GM18526 (cell line): ENCODE data around the gene SLBP.

Experiments
- POLR2A ChIP-seq: IDR thresholded peaks from 3 replicates; pipeline ENCODE4 v1.6.1; 2011; ENCODE audit not compliant: insufficient read length; ENCODE audit errors: extremely low read depth

SLBP gene

GRCh38 chr4:1722551-1723118, 10.5 kb upstream of the SLBP start:
- TF ChIP-seq POLR2A = no peak

- no peak for TF ChIP-seq POLR2A
Observed at GRCh38 chr4:1721666-1722550, 9.8 kb upstream of the SLBP start.

- TF ChIP-seq POLR2A = peak; percentile 56
Observed at GRCh38 chr4:1721003-1721665, 9.0 kb upstream of the SLBP start, which contains the start of the genes TACC3 and TMEM129. Gene TACC3, plus strand, starts transcription at chr4:1721521. Its CDS starts 1,901 bp downstream, at chr4:1723422. Gene TMEM129, minus strand, starts transcription at chr4:1721323. Its CDS starts 486 bp downstream, at chr4:1720837.

- TF ChIP-seq POLR2A = peak; percentile 37
Observed at GRCh38 chr4:1720163-1720983, 8.3 kb upstream of the SLBP start.

- no peak for TF ChIP-seq POLR2A
Observed at GRCh38 chr4:1718095-1718850, 6.2 kb upstream of the SLBP start.

GRCh38 chr4:1717129-1718094, 5.3 kb upstream of the SLBP start:
- TF ChIP-seq POLR2A = no peak

GRCh38 chr4:1716065-1716945, 4.2 kb upstream of the SLBP start:
- TF ChIP-seq POLR2A = no peak

GRCh38 chr4:1715002-1715758, 3.1 kb upstream of the SLBP start:
- no peak for TF ChIP-seq POLR2A

GRCh38 chr4:1714303-1715001, 2.3 kb upstream of the SLBP start:
- TF ChIP-seq POLR2A = no peak

- no peak for TF ChIP-seq POLR2A
Observed at GRCh38 chr4:1713003-1713851, 1.1 kb upstream of the SLBP start.
